GM10266 (cell line): Measurements from ENCODE around the gene BTG3.

Source experiments
- DNase-seq: peaks from one replicate; pipeline ENCODE4 v3.0.0; 2012; ENCODE audit errors: extremely low spot score
- CTCF ChIP-seq: IDR thresholded peaks from 2 replicates; pipeline ENCODE4 v1.5.1; 2012; ENCODE audit warnings: mild to moderate bottlenecking, low read depth; ENCODE audit not compliant: control insufficient read depth, insufficient read depth; ENCODE audit errors: missing control alignments

Gene BTG3

DNA sequence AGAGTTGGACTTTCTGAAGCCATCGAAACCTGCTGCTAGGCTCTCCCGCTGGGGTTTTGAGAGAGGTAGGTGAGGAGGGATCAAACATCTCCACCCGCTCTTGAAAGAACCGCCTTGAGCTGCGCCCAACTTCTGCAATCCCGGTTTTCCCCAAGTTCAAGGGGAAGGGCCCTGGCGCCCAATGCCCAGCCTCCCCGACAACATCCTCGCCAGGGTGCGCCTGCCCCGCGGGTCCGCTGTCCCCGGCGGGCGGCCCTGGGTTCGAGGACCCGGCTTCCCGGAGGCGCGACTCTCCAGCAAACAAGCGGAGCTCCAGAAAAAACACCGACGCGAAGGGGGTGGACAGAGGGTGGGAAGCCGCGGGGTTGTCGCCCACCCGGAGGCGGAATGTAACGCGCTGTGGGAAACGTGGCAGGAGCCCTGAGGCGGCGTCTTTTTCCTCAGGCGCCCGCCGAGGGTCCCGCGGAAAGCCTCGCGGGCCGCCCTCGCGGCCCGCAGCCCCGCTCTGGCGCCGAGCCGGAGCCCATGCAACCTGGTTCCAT is 607 bp downstream of the BTG3 start:
- TF ChIP-seq CTCF: no peak
- DNase-seq: peak; percentile 32

DNA sequence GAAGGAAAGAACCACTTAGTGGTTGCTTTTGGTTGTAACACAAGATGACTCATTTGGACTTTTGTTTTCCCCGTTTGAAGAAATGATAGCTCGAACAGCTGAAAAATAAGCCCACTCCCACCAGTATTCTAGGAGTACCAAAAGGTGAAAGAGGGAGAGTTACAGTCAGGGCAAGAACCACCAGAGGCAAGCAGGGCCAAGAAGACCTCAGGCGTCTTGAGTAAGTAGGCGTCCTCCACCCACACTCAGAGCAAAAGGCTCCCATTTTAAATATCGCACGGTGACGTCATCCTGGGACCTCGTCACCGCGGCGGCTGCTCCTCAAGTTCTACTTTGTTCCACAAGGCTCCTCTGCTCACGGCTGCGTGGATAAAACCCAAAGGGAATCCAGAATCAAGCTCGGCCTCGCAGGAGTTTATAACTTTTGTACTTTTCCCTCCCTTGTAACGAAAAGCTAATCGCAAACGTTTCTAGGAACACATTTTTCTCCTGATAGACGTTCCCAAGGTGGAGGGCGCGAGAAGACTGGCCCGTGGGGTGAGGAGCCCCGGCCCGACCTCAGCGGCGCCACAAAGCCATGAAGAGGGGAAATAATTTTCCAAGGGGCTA is 1.2 kb downstream of the BTG3 start:
- TF ChIP-seq CTCF: no peak
- DNase-seq: peak; percentile 83

DNA sequence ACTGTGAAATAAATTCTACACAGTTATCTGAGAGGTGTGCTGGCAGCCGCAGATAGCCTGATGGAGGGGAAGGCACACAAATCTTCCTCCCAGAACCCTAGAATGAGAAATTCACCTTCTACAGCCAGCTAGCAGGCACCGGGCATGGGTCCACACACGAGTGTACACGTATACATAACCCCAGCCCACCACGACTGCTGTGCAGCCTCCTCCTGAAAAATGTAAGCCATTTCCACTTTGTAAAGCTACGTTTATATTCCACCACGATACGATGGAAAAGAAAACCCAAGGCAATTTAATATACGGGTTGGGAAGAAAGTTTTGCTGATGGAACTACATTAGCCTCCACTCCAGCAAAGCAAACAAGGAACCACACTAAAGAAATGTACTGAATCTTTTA is 1.8 kb downstream of the BTG3 start:
- no peak for TF ChIP-seq CTCF
- no peak for DNase-seq

DNA sequence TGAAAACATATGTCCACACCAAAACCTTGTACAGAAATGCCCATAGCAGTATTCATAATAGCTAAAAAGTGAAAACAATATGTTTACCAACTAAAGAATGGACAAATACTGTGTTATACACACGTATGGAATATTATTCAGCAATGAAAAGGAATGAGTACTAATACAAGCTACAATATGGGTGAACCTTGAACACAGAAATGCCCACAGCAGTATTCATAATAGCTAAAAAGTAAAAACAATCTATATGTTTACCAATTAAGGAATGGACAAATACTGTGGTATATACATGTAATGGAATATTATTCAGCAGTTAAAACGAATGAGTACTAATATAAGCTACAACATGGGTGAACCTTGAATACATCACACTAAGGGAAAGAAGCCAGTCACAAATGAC is 3.0 kb downstream of the BTG3 start:
- TF ChIP-seq CTCF: no peak
- no peak for DNase-seq

GRCh38 chr21:17607684-17608083 is 5.0 kb downstream of the BTG3 start:
- no peak for DNase-seq
- no peak for TF ChIP-seq CTCF

- DNase-seq: no peak
- no peak for TF ChIP-seq CTCF
Measured at GRCh38 chr21:17602874-17603273, 9.8 kb downstream of the BTG3 start.

GRCh38 chr21:17598437-17598836 is 14.3 kb downstream of the BTG3 start:
- DNase-seq: no peak

More at GRCh38 chr21:17598437-17598836, 14.3 kb downstream of the BTG3 start:
- no peak for TF ChIP-seq CTCF
